Measurements from ENCODE around the gene ZNF701. TPM values are rescaled to one million over a fixed set of nuclear protein-coding genes. Genes with fewer than 3 reads are reported as not detected.
"Not testable (repeated sequence)": the region's sequence is repeated elsewhere in the genome, so short reads cannot be mapped to it uniquely, and the experiment has no call there.

The ZNF701 gene
- total RNA-seq, 1 experiment from 2014 or later: 24.4 TPM

DNA sequence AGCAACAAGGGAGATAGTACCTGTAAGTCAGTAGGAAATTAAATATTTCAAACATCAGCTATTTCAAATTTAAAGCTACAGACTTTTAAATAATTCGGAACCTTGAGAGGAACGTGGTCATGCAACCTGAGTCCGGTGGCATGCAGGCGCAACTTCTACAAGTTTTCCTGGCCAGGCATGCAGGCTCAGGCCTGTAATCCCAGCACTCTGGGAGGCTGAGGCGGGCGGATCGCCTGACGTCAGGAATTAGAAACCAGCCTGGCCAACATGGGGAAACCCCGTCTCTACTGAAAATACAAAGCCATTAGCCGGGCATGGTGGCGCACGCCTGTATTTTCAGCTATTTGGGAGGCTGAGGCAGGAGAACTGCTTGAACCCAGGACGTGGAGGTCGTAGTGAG is 2.2 kb upstream of the ZNF701 start:
- peaks cover 1 to 32% (median 27%) of the 10 kb centered on the region in 3 experiments; a peak in 5 of 7 replicates for H3K36me3 Mint-ChIP-seq (ENCODE audit: insufficient read depth in 1 of 3, low read depth in 3 of 3)
- H2AFZ ChIP-seq (ENCODE audit: low read length): no peak overlapping the region
- no peak overlapping the region for H2BK20ac ChIP-seq (ENCODE audit: low read depth, low read length, poor library complexity, severe bottlenecking)
- H2AK5ac ChIP-seq (ENCODE audit: insufficient read length, low read length): no peak overlapping the region
- no peak overlapping the region for H3K9ac ChIP-seq (ENCODE audit: extremely low read depth, insufficient read length, low read length)
- H3K4me1 Mint-ChIP-seq: peaks cover 34% of the 10 kb centered on the region in 2 experiments
- no peak overlapping the region for H2BK120ac ChIP-seq (ENCODE audit: low read depth, low read length, poor library complexity, severe bottlenecking)
- H3T11ph ChIP-seq (ENCODE audit: low read length): no peak overlapping the region
- H4K5ac ChIP-seq (ENCODE audit: insufficient read length, low read depth, low read length): no peak overlapping the region
- H3K18ac ChIP-seq (ENCODE audit: insufficient read length, low read depth, low read length): no peak overlapping the region
- no peak overlapping the region for H3K4me3 Mint-ChIP-seq
- H3K27ac Mint-ChIP-seq: no peak overlapping the region
- H3K14ac ChIP-seq (ENCODE audit: insufficient read depth, low read length): no peak overlapping the region
- H3K27me3 Mint-ChIP-seq (ENCODE audit: low read depth): no peaks in the 10 kb centered on the region
- WGBS (ENCODE audit: extremely low coverage, insufficient read length, low lambda C conversion rate): no CpG with 5 or more reads among the region's 14 CpGs
- peaks cover 9% of the 10 kb centered on the region for H3K23me2 ChIP-seq (ENCODE audit: insufficient read length, low read depth, low read length, poor library complexity, severe bottlenecking)
- H4K91ac ChIP-seq (ENCODE audit: insufficient read length, low read depth, low read length): no peak overlapping the region
- H2BK5ac ChIP-seq (ENCODE audit: insufficient read length, low read length): no peak overlapping the region
- H3K9me3 ChIP-seq (ENCODE audit: control insufficient read depth, low read depth, low read length): no peaks in the 10 kb centered on the region
- no peaks in the 10 kb centered on the region; the same call in 1 of the 2 replicates for H3K4me1 ChIP-seq (ENCODE audit: insufficient read depth, low read length)
- DNase-seq: no peak
- no peak overlapping the region for H3K4ac ChIP-seq (ENCODE audit: low read depth, low read length)
- no peaks in the 10 kb centered on the region for H3K27me3 ChIP-seq (ENCODE audit: insufficient read depth, low read length)
- no peaks in the 10 kb centered on the region for H3K9me3 Mint-ChIP-seq
- H3K79me2 ChIP-seq (ENCODE audit: insufficient read depth, low read length): no peaks in the 10 kb centered on the region
- no peak overlapping the region for H3K27ac ChIP-seq (ENCODE audit: insufficient read length, low read depth, low read length)
- H3K56ac ChIP-seq (ENCODE audit: insufficient read length, low read depth, low read length): no peak overlapping the region
- peaks cover 3% of the 10 kb centered on the region for H4K20me1 ChIP-seq (ENCODE audit: control insufficient read depth, insufficient read depth, insufficient read length)
- H4K8ac ChIP-seq (replicated peaks; ENCODE audit: insufficient read length, low read depth, low read length): no peak overlapping the region
- H2BK15ac ChIP-seq (ENCODE audit: low read depth, low read length): no peak overlapping the region
- H2BK12ac ChIP-seq (ENCODE audit: insufficient read length, low read depth, low read length): no peak overlapping the region
- no peaks in the 10 kb centered on the region for H3K79me1 ChIP-seq (ENCODE audit: insufficient read depth, low read depth, low read length, poor library complexity, severe bottlenecking)
- H3K4me2 ChIP-seq (ENCODE audit: insufficient read depth, insufficient read length, low read length): no peak overlapping the region
- TF ChIP-seq, protein P1, sequence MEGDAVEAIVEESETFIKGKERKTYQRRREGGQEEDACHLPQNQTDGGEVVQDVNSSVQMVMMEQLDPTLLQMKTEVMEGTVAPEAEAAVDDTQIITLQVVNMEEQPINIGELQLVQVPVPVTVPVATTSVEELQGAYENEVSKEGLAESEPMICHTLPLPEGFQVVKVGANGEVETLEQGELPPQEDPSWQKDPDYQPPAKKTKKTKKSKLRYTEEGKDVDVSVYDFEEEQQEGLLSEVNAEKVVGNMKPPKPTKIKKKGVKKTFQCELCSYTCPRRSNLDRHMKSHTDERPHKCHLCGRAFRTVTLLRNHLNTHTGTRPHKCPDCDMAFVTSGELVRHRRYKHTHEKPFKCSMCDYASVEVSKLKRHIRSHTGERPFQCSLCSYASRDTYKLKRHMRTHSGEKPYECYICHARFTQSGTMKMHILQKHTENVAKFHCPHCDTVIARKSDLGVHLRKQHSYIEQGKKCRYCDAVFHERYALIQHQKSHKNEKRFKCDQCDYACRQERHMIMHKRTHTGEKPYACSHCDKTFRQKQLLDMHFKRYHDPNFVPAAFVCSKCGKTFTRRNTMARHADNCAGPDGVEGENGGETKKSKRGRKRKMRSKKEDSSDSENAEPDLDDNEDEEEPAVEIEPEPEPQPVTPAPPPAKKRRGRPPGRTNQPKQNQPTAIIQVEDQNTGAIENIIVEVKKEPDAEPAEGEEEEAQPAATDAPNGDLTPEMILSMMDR (conservative IDR thresholded peaks at IDR 0.05): no peak
- H3K23ac ChIP-seq (ENCODE audit: insufficient read length, low read depth, low read length): no peak overlapping the region

DNA sequence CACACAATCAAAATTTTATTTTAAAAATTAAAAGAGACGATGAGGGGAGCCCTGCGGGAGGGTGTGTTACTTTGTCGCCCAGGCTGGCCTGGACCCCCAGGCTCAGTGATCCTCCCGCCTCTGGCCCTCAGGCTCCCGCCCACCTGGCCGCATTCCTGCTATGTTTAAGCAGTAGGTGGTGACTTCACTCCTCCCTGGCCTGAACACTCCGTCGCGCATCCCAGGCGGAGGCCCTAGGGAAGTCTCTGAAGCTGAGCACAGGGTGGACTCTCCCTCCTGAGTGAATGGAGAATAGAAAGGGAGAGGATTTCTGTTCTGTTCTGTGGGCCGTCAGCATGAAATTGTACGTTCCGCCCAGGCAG is 468 bp upstream of the ZNF701 start:
- not testable (repeated sequence) for H2BK20ac ChIP-seq (ENCODE audit: low read depth, low read length, poor library complexity, severe bottlenecking); H2AK5ac ChIP-seq (ENCODE audit: insufficient read length, low read length); H3T11ph ChIP-seq (ENCODE audit: low read length); H4K5ac ChIP-seq (ENCODE audit: insufficient read length, low read depth, low read length); H3K79me1 ChIP-seq (ENCODE audit: insufficient read depth, low read depth, low read length, poor library complexity, severe bottlenecking); H2BK15ac ChIP-seq (ENCODE audit: low read depth, low read length); H3K79me2 ChIP-seq (ENCODE audit: insufficient read depth, low read length); H3K27me3 ChIP-seq (ENCODE audit: insufficient read depth, low read length); H3K23ac ChIP-seq (ENCODE audit: insufficient read length, low read depth, low read length); H2BK12ac ChIP-seq (ENCODE audit: insufficient read length, low read depth, low read length); H3K56ac ChIP-seq (ENCODE audit: insufficient read length, low read depth, low read length); H4K8ac ChIP-seq (replicated peaks; ENCODE audit: insufficient read length, low read depth, low read length); H3K9me3 ChIP-seq (ENCODE audit: control insufficient read depth, low read depth, low read length); H3K27me3 Mint-ChIP-seq (ENCODE audit: low read depth); H2BK120ac ChIP-seq (ENCODE audit: low read depth, low read length, poor library complexity, severe bottlenecking); H3K23me2 ChIP-seq (ENCODE audit: insufficient read length, low read depth, low read length, poor library complexity, severe bottlenecking); H3K9me3 Mint-ChIP-seq; H3K4ac ChIP-seq (ENCODE audit: low read depth, low read length); H3K4me1 ChIP-seq (ENCODE audit: insufficient read depth, low read length); H4K91ac ChIP-seq (ENCODE audit: insufficient read length, low read depth, low read length); H2BK5ac ChIP-seq (ENCODE audit: insufficient read length, low read length); H4K20me1 ChIP-seq (ENCODE audit: control insufficient read depth, insufficient read depth, insufficient read length); H2AFZ ChIP-seq (ENCODE audit: low read length)
- Histone ChIP-seq H3K14ac (ENCODE audit: insufficient read depth, low read length) (peak overlapping the region; percentile 39; the same call in 1 of the 2 replicates), H3K9ac (ENCODE audit: extremely low read depth, insufficient read length, low read length) (peak overlapping the region; percentile 29), H3K27ac (ENCODE audit: insufficient read length, low read depth, low read length) (peak overlapping the region; percentile 35), H3K18ac (ENCODE audit: insufficient read length, low read depth, low read length) (peak overlapping the region; percentile 51), H3K4me2 (ENCODE audit: insufficient read depth, insufficient read length, low read length) (peak overlapping the region; percentile 81)
- H3K4me3 Mint-ChIP-seq: peak overlapping the region; percentile 89 to 94
- peaks cover 10 to 41% (median 31%) of the 10 kb centered on the region in 3 experiments; a peak in 6 of 7 replicates for H3K36me3 Mint-ChIP-seq (ENCODE audit: insufficient read depth in 1 of 3, low read depth in 3 of 3)
- peak overlapping the region; percentile 97 to 98 (median 97) for H3K27ac Mint-ChIP-seq
- WGBS (ENCODE audit: extremely low coverage, insufficient read length, low lambda C conversion rate): no CpG with 5 or more reads among the region's 13 CpGs
- DNase-seq: peak; percentile 87
- peaks cover 34% of the 10 kb centered on the region in 2 experiments for H3K4me1 Mint-ChIP-seq
